ENCODE data around the gene XYLT1. TPM values are rescaled to one million over a fixed set of nuclear protein-coding genes. Genes with fewer than 3 reads are reported as not detected.

XYLT1 gene
- total and polyA plus RNA-seq, 2 of the 4 experiments (the other 2 are of a cell fraction), result 9.0 to 12.7 TPM

- H3K9me3 ChIP-seq (ENCODE audit: control insufficient read depth, insufficient read depth, low read length), result no peaks in the 10 kb centered on the region
- ChIA-PET CTCF (no interaction called here), POLR2A (ENCODE audit: unreplicated experiment) (no interaction called here)
- no peak for TF ChIP-seq MAZ (IDR thresholded peaks at IDR 0.05; ENCODE audit: borderline replicate concordance, low read depth, low read length)
- H2AK5ac ChIP-seq (ENCODE audit: low read depth, low read length), result no peak overlapping the region
- no peak overlapping the region for H4K8ac ChIP-seq (ENCODE audit: low read depth in 2 of 2, low read length in 2 of 2)
- H2AFZ ChIP-seq (replicated peaks; ENCODE audit: low read length, poor library complexity), result no peak overlapping the region
- H2BK20ac ChIP-seq (ENCODE audit: low read depth, low read length), result no peak overlapping the region
- no peak overlapping the region for H3K18ac ChIP-seq (ENCODE audit: low read depth, low read length)
- intact Hi-C loops (cut with micrococcal nuclease), result no loop called here
- H4K5ac ChIP-seq (ENCODE audit: low read depth, low read length), result no peak overlapping the region
- peaks cover 12% of the 10 kb centered on the region for H3K4me1 ChIP-seq (ENCODE audit: control insufficient read depth, insufficient read depth, low read length)
- peaks cover 21 to 50% of the 10 kb centered on the region in 2 experiments for H3K79me1 ChIP-seq (ENCODE audit: low read depth in 1 of 2, low read length in 2 of 2)
- dilution Hi-C loops (cut with HindIII; ENCODE audit: low sequenced_read_pairs, unreplicated experiment), result no loop called here
- in situ Hi-C loops (cut with MboI; ENCODE audit: low sequenced_read_pairs), result no loop called here
- H3K9me1 ChIP-seq (ENCODE audit: insufficient read depth, low read length), result peaks cover 9% of the 10 kb centered on the region; the same call in 1 of the 2 replicates
- H3K14ac ChIP-seq (replicated peaks; ENCODE audit: low read depth, low read length), result no peak overlapping the region
- no peak overlapping the region for H2AK9ac ChIP-seq (replicated peaks; ENCODE audit: low read depth, low read length, poor library complexity)
- WGBS, 2 experiments (ENCODE audit: extremely low coverage in 2 of 2, insufficient read length in 1 of 2), result no CpG with 5 or more reads among the region's 5 CpGs
- no peak overlapping the region for H3K9ac ChIP-seq (ENCODE audit: low read depth, low read length)
- no peaks in the 10 kb centered on the region for H3K27me3 ChIP-seq (ENCODE audit: control insufficient read depth, insufficient read depth, low read length)
- no peak overlapping the region for H3K4ac ChIP-seq (ENCODE audit: low read depth, low read length)
- no peak overlapping the region for H3K27ac ChIP-seq (ENCODE audit: insufficient read depth, low read length)
- H4K91ac ChIP-seq (ENCODE audit: insufficient read depth, low read depth, low read length), result no peak overlapping the region
- no peak overlapping the region for H2BK5ac ChIP-seq (ENCODE audit: low read depth, low read length, poor library complexity, severe bottlenecking)
- H3K4me3 ChIP-seq (ENCODE audit: insufficient read depth, low read depth, low read length), result no peak overlapping the region
- no peak overlapping the region for H3K23ac ChIP-seq (ENCODE audit: low read depth, low read length)
- H3K4me2 ChIP-seq (ENCODE audit: low read depth, low read length), result no peak overlapping the region
- no peak overlapping the region for H3K56ac ChIP-seq (ENCODE audit: extremely low read depth, insufficient read depth, low read length)
- ATAC-seq (ENCODE audit: low read depth) (no peak), DNase-seq (no peak)
- peaks cover 36% of the 10 kb centered on the region for H4K20me1 ChIP-seq (ENCODE audit: insufficient read depth, low read length)
- H2BK120ac ChIP-seq (ENCODE audit: low read depth, low read length), result no peak overlapping the region
- H3K36me3 ChIP-seq (ENCODE audit: control insufficient read depth, insufficient read depth, low read length), result no peaks in the 10 kb centered on the region
- no TSS peak for BruUV-seq (replicated peaks)
- no peak overlapping the region for H2BK15ac ChIP-seq (ENCODE audit: low read depth, low read length)
These were observed 101.8 kb downstream of the XYLT1 start for GRCh38 chr16:17368951-17369350.
